Glutamatergic neuron (in vitro differentiated cells): ENCODE results near the gene PAQR8. TPM values are rescaled to one million over a fixed set of nuclear protein-coding genes. Genes with fewer than 3 reads are reported as not detected.
A peak's percentile ranks its signal among the peaks of the same experiment; 100 is the strongest.

Source experiments
- DNase-seq: peaks from one replicate; pipeline ENCODE4 v3.0.0; 2022
- H3K27ac Mint-ChIP-seq: one replicate; pipeline ENCODE4 v1.8.0; 2020; ENCODE audit warnings: mild to moderate bottlenecking, mixed read lengths, inconsistent platforms; ENCODE audit not compliant: unreplicated experiment
- H3K27me3 Mint-ChIP-seq: one replicate; pipeline ENCODE4 v1.8.0; 2020; ENCODE audit warnings: mild to moderate bottlenecking, moderate library complexity, mixed read lengths, inconsistent platforms; ENCODE audit not compliant: unreplicated experiment
- H3K36me3 Mint-ChIP-seq: one replicate; pipeline ENCODE4 v1.8.0; 2020; ENCODE audit warnings: mild to moderate bottlenecking, mixed read lengths, inconsistent platforms; ENCODE audit not compliant: unreplicated experiment
- H3K4me1 Mint-ChIP-seq: one replicate; pipeline ENCODE4 v1.8.0; 2020; ENCODE audit warnings: mild to moderate bottlenecking, low read depth, mixed read lengths, inconsistent platforms; ENCODE audit not compliant: unreplicated experiment
- H3K4me3 Mint-ChIP-seq: one replicate; pipeline ENCODE4 v1.8.0; 2020; ENCODE audit warnings: mild to moderate bottlenecking, mixed read lengths, inconsistent platforms; ENCODE audit not compliant: unreplicated experiment
- H3K9me3 Mint-ChIP-seq: one replicate; pipeline ENCODE4 v1.8.0; 2020; ENCODE audit warnings: mild to moderate bottlenecking, moderate library complexity, mixed read lengths, inconsistent platforms; ENCODE audit not compliant: unreplicated experiment
- total RNA-seq: library from RNA; stranded (reverse); fragmentation: NEBNext Ultra II Directional; extraction: Animal tissue kit (Norgen Biotek cat#: 25700); gene quantifications from one replicate; pipeline ENCODE4 v1.2.1, GENCODE V29; 2021; ENCODE audit not compliant: unreplicated experiment
- TF ChIP-seq, protein P1 (sequence below): fragments of 200-600 bp; sonication (generic); IDR thresholded peaks from one replicate; pipeline ENCODE4 v1.5.0; 2021; ENCODE audit not compliant: partially characterized antibody, unreplicated experiment

PAQR8 gene
- total RNA-seq, 1 donor from 2014 or later: 2.7 TPM

DNA sequence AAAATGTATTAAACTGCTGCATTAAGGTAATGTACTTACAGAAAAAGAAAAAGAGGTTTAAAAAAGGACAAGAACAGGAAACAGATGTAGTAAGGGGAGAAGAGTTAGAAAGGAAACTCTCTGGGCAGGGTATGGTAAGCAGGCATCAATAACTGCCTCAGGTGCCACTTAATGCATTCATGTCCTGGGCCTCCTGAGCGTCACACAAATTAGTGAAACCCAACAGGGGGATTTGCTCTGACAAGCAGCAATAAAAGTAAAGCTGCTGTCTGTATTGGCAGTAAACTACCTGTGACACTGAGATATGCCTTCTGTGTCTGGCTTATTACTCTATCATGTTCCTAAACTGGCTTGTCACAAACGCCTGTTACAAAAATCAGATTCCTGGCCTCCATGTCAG is 56.7 kb downstream of the PAQR8 start:
- Mint-ChIP-seq H3K4me1 (peaks cover 9% of the 10 kb centered on the region), H3K9me3 (peaks cover 4% of the 10 kb centered on the region), H3K4me3 (peak overlapping the region; percentile 30), H3K27ac (no peak overlapping the region), H3K36me3 (no peaks in the 10 kb centered on the region), H3K27me3 (peaks cover 2% of the 10 kb centered on the region)
- no peak for DNase-seq
- TF ChIP-seq, protein P1, sequence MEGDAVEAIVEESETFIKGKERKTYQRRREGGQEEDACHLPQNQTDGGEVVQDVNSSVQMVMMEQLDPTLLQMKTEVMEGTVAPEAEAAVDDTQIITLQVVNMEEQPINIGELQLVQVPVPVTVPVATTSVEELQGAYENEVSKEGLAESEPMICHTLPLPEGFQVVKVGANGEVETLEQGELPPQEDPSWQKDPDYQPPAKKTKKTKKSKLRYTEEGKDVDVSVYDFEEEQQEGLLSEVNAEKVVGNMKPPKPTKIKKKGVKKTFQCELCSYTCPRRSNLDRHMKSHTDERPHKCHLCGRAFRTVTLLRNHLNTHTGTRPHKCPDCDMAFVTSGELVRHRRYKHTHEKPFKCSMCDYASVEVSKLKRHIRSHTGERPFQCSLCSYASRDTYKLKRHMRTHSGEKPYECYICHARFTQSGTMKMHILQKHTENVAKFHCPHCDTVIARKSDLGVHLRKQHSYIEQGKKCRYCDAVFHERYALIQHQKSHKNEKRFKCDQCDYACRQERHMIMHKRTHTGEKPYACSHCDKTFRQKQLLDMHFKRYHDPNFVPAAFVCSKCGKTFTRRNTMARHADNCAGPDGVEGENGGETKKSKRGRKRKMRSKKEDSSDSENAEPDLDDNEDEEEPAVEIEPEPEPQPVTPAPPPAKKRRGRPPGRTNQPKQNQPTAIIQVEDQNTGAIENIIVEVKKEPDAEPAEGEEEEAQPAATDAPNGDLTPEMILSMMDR: no peak

DNA sequence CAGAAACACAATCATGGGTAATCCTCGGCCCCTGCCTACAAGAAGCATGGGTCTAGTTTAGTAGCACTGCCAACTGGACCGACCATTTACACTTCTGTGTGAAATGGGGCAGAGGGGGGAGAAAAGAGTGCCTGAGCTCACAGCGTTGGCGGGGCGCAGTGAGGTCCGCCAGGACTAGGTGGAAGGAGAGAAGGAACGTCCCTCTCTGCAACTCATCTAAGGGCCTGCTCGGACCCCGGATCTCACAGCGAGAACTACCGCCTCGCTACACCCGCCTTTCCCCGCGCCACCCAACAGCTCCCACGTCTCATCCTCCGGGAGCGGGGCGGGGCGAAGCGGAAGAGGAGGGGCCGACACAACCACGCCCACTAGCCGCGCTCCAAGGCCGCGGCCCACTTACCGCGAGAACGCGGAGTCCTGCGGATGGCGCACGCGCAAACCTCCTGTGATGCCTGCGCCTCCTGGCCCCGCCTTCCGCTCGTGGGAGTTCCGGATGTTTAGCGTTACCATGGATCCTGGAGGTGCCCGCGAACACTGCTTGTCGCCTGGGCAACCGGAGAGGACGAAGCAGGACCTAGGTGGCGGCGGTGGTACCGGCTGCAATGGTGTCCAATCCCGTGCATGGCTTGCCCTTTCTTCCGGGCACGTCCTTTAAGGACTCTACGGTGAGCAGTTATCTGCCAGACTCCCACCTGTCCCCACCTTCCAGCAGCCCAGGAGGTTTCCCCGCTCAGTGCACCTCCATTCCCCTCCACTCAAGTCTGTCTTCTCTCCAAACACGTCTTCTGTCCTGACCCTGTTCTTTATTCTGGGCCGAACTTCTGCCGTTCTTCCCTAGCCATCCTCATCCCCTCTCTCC is 58.1 kb downstream of the PAQR8 start, which contains the start of gene EFHC1:
EFHC1 (plus strand) TSS at position 534 of the 859 bp plus-strand sequence; CDS start at position 603, 69 bp downstream.
- H3K9me3 Mint-ChIP-seq: peaks cover 4% of the 10 kb centered on the region
- TF ChIP-seq, protein P1: no peak
- H3K4me3 Mint-ChIP-seq: no peak within 1 kb of the TSS
- peaks cover 2% of the 10 kb centered on the region for H3K27me3 Mint-ChIP-seq
- peak within 1 kb of the TSS; percentile 88 for H3K27ac Mint-ChIP-seq
- peak; percentile 99 for DNase-seq
- peaks cover 9% of the 10 kb centered on the region for H3K4me1 Mint-ChIP-seq
- no peaks in the 10 kb centered on the region for H3K36me3 Mint-ChIP-seq

DNA sequence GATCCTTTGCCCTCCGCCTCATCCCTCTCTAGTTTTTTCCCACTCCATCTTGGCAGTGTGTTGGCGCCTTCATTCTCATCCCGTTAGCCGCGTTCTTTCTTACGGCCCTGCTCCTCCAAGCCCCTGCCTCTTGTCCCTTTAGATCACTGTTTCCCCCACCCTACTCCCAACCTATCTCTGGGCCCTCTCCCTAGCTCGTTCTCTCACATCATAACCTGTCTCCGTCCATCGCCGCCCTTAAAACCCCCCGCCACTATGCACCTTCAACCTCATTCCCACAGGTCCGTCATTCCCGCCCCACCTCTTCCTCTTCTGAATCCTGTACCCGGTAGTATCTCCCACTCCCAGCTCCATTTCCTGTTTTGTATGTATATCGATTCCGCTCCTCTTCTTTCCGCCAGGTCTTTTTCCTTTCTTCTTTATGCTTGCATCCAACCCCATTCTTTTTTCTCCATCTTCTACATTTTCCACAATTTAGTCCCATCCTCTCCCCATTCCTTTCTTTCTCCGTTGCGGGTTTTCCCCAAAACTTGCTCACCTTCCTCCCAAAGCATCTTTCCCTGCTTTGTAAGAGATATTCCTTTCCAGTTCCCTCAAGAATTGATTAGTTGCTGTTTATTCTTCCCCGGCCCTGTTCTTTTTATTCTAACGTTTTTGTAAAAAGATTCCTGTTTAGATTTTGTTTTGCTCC is 58.9 kb downstream of the PAQR8 start:
- peaks cover 4% of the 10 kb centered on the region for H3K9me3 Mint-ChIP-seq
- H3K27ac Mint-ChIP-seq: no peak overlapping the region
- peaks cover 2% of the 10 kb centered on the region for H3K27me3 Mint-ChIP-seq
- peak; percentile 35 for DNase-seq
- H3K36me3 Mint-ChIP-seq: no peaks in the 10 kb centered on the region
- peaks cover 9% of the 10 kb centered on the region for H3K4me1 Mint-ChIP-seq
- TF ChIP-seq, protein P1: no peak
- no peak overlapping the region for H3K4me3 Mint-ChIP-seq

DNA sequence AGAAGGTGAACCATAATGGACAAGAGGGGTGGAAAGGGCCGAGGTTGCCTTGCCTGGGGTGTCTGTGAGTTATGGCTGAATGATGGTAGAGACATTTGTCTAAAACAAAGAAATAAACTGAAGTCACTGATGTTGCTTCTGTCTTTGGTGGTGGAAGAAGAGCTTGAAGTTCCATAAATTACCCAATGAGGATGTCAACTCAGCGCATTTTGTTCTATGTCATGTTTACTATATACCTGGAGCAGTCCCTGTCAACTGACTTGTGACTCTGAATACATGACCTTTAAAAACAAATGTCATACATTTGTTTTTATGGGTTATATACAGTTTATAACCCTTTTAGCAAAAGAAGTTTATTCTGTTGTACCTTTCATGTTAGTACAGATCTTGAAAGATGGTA is 60.2 kb downstream of the PAQR8 start:
- Mint-ChIP-seq H3K4me1 (peaks cover 9% of the 10 kb centered on the region), H3K27me3 (peaks cover 2% of the 10 kb centered on the region), H3K9me3 (peaks cover 4% of the 10 kb centered on the region), H3K4me3 (no peak overlapping the region), H3K36me3 (no peaks in the 10 kb centered on the region), H3K27ac (no peak overlapping the region)
- TF ChIP-seq, protein P1: no peak
- DNase-seq: no peak
